GM10847 (cell line): ENCODE results near the gene LRRC45.

Source experiments
- POLR2A ChIP-seq: IDR thresholded peaks from 2 replicates; pipeline ENCODE4 v1.6.1; 2011; ENCODE audit not compliant: insufficient read length; ENCODE audit errors: extremely low read depth

The LRRC45 gene

DNA sequence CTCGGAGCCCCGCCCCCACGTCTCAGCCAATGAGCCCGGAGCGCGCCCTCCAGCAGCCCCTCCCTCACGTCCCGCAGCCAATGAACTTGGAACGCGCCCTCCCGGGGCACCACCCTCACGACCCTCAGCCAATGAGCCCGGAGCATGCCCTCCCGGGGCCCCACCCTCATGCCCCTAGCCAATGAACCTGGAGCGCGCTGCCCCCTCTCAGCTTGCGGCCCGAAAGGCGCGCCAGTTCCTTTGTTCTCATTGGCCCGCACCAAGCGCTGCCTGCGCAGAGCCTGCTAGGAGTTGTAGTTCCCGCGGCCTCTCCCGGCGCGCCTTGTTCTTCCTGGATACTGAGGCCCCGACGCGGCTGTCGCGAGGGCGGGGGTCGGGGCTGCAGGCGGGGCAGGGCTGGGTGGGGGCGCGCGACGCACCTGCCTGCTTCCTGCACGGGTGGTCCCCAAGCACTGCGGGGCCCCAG is at the start of gene LRRC45:
Gene LRRC45, plus strand, starts transcription at position 325 of the 466 bp plus-strand sequence. CDS start 339 bp downstream, outside the sequence.
- no peak for TF ChIP-seq POLR2A

DNA sequence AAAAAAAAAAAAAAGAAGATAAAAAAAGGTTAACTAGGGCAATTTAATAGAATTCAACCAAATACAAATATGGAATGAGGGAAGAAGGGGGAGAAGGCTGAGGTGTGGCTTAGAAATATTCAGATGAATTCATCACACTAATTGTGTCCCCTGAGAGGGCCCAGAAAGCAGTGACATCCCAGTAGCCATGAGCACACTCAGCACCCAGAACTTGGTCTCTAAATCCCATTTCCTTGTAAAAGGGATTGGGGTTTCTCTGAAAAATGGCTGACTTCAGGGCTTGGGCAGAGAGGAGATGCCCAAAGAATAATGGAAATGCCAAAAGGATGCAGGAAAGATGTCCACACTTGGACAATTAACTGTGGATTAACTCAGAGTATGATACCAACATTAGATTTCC is 49.7 kb upstream of the LRRC45 start:
- no peak for TF ChIP-seq POLR2A

DNA sequence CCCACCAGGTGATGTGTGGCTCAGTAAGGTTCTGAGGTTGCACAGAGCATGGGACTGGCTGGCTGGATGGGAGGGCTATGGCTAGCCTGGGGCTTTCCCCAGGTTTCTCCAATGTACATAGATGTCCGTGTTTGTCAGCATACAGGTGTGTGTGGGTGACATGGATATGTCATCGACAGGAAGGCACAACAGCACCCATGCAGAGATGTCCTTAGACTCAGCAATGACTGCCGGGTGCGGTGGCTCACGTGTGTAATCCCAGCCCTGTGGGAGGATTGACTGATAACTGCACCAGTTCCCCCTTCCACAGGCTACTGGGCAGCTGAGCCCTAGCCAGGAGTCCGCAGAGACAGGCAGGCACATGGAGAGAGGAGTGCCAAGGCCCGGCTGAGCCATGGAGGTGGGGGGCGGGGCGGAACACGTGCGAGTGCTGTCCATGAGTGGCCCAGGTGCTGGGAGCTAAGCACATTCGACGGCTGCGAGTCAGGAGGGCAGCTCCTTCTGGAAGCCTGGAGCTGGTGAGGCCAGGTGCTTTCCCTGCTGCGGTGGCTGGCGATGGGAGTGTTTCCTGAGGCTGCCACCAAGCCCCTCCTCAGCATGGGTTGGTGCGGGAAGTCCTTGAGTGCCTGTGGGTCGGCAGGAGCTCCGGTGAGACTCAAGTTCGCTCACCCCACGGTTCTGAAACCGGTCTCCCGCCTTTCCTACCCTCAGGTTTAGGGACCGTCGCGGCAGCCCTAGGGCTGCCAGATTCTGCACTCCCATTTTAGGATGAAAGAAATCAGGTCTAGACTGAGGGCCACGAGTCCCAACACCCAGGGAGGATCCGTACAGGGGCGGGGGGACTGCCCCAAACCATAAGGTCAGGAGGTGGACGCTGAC is 46.5 kb upstream of the LRRC45 start:
- no peak for TF ChIP-seq POLR2A

DNA sequence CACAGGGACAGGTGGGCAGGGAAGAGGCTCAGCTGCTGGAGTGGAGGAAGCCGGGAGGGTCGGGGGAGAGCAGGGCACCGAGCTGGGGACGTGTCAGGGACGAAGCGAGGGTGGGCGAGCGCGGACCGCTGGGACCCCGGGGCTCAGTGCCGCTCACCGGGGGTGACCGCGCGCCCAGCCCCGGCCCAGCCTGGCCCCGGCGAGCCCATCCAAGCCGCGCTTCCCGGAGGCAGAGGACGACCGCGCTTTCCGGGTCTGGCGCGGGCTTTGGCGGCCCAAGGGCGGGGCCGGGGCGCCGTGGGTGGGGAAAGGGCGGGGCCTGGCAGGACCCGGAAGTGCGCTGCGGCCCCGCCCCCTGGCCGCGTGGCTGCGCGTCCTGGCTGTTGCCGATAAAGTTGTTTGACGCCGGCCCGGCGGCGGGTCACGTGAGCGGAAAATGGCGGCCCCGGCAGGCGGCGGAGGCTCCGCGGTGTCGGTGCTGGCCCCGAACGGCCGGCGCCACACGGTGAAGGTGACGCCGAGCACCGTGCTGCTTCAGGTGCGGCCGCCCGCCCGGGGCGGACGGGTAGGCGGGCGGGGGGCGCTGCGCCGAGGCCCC is 45.8 kb upstream of the LRRC45 start, which contains the start of gene ASPSCR1:
Gene ASPSCR1, plus strand, starts transcription at position 419 of the 598 bp plus-strand sequence. Its CDS starts 18 bp downstream, at position 437.
- peak; percentile 96 for TF ChIP-seq POLR2A

DNA sequence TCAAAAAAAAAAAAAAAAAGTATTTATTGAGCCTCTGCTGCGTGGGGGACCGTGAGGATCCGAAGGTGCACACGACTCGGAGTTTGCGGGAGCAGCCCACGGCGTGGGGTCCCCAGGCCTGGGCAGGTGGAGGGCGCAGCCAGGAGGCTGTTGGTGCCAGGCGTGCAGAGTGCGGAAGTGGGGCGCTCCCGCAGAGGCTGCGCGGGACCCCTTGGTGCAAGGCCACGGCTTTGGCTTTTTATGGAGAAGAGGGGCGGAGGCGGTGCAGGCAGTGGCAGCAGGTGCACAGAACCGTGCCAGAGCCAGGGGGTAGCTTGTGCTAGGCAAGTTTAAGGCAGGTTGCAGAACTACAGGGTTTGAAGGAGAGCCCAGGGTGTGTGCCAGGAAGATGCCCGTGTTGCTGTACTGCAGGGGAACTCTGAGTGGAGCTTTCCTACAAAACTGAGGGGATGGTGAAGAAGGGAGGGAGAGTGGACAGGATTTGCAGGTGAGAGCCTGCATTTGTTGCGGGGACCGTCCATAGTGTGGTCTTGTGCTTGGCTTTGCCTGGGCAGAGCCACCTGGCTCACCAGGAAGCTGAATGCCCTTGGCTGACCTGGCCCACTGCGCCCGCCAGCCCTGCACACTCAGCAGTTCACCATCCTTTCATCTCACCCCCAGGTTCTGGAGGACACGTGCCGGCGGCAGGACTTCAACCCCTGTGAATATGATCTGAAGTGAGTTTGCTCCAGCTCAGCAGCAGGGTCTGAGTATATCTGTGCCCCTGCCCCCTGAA is 44.4 kb upstream of the LRRC45 start:
- no peak for TF ChIP-seq POLR2A

DNA sequence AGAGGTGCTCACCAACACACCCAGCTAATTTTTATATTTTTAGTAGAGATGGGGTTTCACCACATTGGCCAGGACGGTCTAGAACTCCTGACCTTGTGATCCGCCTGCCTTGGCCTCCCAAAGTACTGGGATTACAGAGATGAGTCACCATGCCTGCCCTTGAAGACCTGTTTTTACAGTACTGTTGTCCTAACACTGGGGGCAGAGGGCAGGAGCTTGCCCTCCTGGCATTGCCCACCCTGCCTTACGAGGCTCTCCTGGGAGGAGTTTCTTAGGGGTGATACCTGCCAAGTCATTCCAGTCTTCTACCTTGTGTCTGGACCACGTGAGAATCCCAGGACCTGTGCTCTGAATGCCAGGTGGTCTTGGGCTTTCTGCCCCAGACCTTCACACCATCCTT is 43.0 kb upstream of the LRRC45 start:
- TF ChIP-seq POLR2A: no peak

DNA sequence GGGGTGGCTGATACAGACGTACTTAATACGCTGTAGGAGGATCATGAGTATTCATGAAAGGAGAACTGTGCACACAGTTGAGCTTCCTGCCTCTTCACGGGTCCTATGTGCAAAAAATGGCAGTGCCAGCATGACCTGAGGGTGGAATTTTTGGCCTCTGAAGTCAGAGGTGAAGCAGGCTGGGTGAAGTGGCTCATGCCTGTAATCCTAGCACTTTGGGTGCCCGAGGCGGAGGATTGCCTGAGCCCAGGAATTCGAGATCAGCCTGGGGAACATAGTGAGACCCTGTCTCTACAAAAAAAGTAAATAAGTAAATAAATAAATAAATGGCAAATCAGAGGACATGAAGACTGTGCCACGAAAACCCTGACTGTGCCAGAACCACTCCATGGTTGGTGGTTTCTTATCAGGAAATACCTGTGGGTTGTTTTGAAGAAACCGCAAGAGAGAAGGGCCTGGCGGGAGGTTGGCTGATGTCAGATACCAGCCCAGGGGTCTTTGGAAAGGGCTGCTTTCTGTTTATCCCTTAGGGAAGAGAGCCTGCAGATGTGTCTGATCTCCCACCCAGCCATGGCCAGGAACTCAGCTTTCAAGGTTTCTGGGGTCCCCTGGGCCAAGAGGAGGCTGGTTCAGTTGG is 42.3 kb upstream of the LRRC45 start:
- TF ChIP-seq POLR2A: no peak

DNA sequence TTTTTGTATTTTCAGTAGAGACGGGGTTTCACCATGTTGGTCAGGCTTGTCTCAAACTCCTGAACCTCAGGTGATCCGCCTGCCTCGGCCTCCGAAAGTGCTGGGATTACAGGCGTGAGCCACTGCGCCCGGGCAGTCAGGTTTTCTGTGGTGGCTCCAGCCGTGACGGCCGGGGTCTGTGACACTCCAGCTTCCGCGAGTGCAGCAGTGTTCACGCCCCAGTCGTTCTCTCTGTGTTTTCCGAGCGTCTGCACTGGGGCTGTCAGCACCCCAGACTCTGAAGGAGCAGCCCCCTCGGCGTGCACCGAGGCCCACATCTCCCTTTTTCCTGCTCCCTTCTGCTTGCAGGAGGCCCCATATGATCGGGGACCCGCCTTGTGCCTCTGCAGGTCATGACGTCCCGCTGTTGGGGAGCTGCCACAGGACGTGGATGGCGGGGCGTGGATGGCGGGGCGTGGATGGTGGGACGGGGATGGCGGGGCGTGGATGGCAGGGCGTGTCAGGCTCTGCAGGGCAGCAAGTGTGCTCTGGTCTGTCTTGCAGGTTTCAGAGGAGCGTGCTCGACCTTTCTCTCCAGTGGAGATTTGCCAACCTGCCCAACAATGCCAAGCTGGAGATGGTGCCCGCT is 40.0 kb upstream of the LRRC45 start:
- TF ChIP-seq POLR2A: no peak

DNA sequence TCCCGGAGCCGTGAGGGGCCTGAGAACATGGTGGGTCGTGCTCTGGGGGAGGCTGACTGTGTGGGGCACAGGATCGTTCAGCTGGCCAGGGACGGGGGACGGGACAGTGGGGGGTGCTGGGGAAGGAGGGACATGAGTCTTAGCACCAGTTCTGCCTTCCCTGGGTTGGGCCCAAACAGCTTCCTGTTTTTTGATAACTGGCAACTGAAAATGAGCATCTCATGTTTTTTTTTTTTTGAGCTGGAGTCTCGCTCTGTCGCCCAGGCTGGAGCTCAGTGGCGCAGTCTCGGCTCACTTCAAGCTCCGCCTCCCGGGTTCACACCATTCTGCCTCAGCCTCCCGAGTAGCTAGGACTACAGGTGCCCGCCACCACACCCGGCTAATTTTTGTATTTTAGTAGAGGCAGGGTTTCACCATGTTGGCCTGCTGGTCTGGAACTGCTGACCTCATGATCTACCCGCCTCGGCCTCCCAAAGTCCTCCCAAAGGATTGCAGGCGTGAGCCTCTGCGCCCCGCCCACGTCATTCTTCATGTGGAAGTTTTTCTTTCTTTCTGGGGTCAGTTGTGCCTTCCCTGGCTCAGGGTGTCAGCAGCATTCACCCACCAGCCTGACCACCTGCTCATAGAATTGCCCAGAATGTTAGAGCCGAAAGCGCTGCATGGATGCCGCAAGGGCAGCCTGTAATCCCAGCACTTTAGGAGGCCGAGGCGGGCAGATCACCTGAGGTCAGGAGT is 39.3 kb upstream of the LRRC45 start:
- no peak for TF ChIP-seq POLR2A

DNA sequence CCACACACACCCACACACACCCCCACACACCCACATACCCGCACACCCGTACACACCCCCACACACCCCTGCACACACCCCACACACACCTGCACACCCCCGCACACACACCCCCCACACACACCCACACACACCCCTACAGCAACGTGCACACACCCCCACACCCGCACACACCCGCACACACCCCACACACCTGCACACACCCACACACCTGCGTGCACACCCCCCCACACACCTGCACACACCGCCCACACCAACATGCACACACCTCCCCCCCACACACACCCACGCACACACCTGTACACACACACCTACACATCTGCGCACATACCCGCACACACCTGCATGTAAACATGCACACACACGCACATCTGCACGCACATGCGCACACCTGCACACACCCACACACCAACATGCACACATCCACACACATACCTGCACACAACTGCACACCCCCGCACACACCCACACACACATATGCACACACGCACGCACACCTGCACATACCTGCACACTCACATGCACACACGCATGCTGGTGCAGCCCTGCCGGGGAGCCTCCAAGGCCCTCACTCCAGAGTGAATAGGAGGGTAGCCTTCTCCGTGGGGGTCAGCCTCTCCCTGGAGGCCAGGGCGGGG is 38.2 kb upstream of the LRRC45 start:
- TF ChIP-seq POLR2A: no peak

DNA sequence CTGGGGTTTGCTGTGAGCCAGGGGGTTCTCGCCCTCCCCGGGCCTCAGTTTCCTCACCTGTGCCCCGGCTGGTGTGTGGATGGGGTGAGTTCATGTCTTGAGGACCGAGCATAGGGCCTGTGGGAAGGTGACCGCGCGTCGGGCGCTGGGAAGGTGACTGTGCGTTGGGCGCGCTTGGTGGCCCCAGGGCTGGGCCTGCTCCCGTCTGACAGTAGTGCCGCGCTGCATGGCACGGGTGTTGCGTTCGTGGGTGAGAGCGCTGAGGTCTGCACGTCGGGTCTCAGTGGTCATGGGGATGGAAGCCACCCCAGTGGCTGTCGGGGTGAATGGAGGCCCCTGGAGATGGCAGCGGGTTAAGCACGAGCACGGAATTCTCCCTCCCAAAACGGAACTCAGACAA is 36.5 kb upstream of the LRRC45 start:
- TF ChIP-seq POLR2A: no peak

DNA sequence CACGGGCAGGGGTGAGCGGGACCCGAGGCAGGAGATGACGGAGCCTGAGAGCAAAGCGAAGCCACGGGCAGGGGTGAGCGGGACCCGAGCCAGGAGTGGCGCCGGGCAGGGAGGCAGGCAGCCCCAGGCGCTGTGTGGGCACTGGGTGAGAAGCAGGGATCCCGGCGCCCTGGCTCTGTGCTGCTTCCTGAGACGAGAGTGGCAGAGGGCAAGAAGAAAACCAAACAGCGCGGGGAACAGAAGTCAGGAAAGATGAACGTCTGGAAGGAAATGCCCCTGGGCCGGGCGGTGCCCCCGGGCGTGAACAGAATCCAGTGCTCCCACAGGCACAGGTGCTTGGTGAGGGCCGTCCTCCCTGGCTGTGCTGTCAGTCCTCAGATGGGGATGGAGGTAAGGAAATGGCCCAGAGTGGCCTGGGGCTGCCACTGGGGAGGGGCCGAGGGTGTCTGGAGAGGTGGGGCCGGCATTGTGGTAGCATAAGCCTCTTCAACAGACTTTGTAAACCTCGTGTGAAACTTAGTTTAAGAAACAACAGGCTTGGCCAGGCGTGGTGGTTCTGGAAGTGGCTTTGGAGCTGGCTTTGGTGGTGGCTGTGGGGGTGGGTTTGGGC is 35.8 kb upstream of the LRRC45 start:
- TF ChIP-seq POLR2A: no peak
